ENCODE data around the gene PGAP6.

- TF ChIP-seq, protein P1, sequence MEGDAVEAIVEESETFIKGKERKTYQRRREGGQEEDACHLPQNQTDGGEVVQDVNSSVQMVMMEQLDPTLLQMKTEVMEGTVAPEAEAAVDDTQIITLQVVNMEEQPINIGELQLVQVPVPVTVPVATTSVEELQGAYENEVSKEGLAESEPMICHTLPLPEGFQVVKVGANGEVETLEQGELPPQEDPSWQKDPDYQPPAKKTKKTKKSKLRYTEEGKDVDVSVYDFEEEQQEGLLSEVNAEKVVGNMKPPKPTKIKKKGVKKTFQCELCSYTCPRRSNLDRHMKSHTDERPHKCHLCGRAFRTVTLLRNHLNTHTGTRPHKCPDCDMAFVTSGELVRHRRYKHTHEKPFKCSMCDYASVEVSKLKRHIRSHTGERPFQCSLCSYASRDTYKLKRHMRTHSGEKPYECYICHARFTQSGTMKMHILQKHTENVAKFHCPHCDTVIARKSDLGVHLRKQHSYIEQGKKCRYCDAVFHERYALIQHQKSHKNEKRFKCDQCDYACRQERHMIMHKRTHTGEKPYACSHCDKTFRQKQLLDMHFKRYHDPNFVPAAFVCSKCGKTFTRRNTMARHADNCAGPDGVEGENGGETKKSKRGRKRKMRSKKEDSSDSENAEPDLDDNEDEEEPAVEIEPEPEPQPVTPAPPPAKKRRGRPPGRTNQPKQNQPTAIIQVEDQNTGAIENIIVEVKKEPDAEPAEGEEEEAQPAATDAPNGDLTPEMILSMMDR (IDR thresholded peaks at IDR 0.05; ENCODE audit: low read depth, low read length): no peak
- TF ChIP-seq POLR2A (IDR thresholded peaks at IDR 0.05; ENCODE audit: extremely low read depth, insufficient read length): no peak
These were observed 4.3 kb downstream of the PGAP6 start for GRCh38 chr16:377419-377951.

Data from NB4 (cell line).